GM23338 (cell line): ENCODE measurements around the gene ZSWIM9. TPM values are rescaled to one million over a fixed set of nuclear protein-coding genes. Genes with fewer than 3 reads are reported as not detected.

Experiments used
- ATAC-seq: fragments of 200-7000 bp; cut with Tn5 transposase; 3 replicates; pipeline ENCODE4 v1.9.1; 2020
- DNase-seq: peaks from one replicate; pipeline ENCODE4 v3.0.0-alpha.2; 2015; ENCODE audit warnings: low spot score
- H2AFZ ChIP-seq: fragments of 200-600 bp; sonication (generic); 2 replicates; pipeline ENCODE4 v1.8.0; 2016; ENCODE audit warnings: antibody characterized with exemption, mild to moderate bottlenecking, moderate library complexity
- H3F3A ChIP-seq: fragments of 200-600 bp; sonication (generic); replicated peaks from 2 replicates; pipeline ENCODE4 v1.8.0; 2017; ENCODE audit warnings: antibody characterized with exemption, mixed run types, low read depth
- H3K27ac ChIP-seq: fragments of 200-600 bp; sonication (generic); 2 replicates; pipeline ENCODE4 v1.6.1; 2016; ENCODE audit warnings: low read depth
- H3K27me3 ChIP-seq: fragments of 200-600 bp; sonication (generic); 2 replicates; pipeline ENCODE4 v1.8.0; 2016; ENCODE audit warnings: mild to moderate bottlenecking, mixed run types, moderate library complexity; ENCODE audit not compliant: insufficient read depth
- H3K36me3 ChIP-seq: fragments of 200-600 bp; sonication (generic); 2 replicates; pipeline ENCODE4 v1.8.0; 2016; ENCODE audit warnings: mild to moderate bottlenecking; ENCODE audit not compliant: insufficient read depth
- H3K4me1 ChIP-seq: fragments of 200-600 bp; sonication (generic); 2 replicates; pipeline ENCODE4 v1.8.0; 2016; ENCODE audit warnings: mild to moderate bottlenecking, moderate library complexity; ENCODE audit not compliant: insufficient read depth
- H3K4me2 ChIP-seq: fragments of 200-600 bp; sonication (generic); 2 replicates; pipeline ENCODE4 v1.7.1; 2017; ENCODE audit warnings: mixed run types
- H3K4me3 ChIP-seq: fragments of 200-600 bp; sonication (generic); 2 replicates; pipeline ENCODE4 v1.6.1; 2016; ENCODE audit warnings: mixed run types
- H3K79me2 ChIP-seq: fragments of 200-600 bp; sonication (generic); replicated peaks from 2 replicates; pipeline ENCODE4 v1.8.0; 2017; ENCODE audit warnings: mild to moderate bottlenecking; ENCODE audit not compliant: insufficient read depth
- H3K9me2 ChIP-seq: fragments of 200-600 bp; sonication (generic); 2 replicates; pipeline ENCODE4 v1.8.0; 2017; ENCODE audit not compliant: insufficient read depth
- H4K20me1 ChIP-seq: fragments of 200-600 bp; sonication (generic); replicated peaks from 2 replicates; pipeline ENCODE4 v1.8.0; 2017; ENCODE audit warnings: mild to moderate bottlenecking; ENCODE audit not compliant: insufficient read depth
- H3K27ac Mint-ChIP-seq: 2 replicates; pipeline ENCODE4 v1.8.0; 2020; ENCODE audit warnings: inconsistent platforms, mild to moderate bottlenecking, moderate library complexity, mixed read lengths
- H3K27me3 Mint-ChIP-seq: 3 replicates; pipeline ENCODE4 v1.8.0; 2022; ENCODE audit warnings: low read depth, mild to moderate bottlenecking, moderate library complexity, mixed read lengths, inconsistent platforms; ENCODE audit not compliant: insufficient read depth, poor library complexity
- H3K36me3 Mint-ChIP-seq: 3 replicates; pipeline ENCODE4 v1.8.0; 2021; ENCODE audit warnings: low read depth, mild to moderate bottlenecking, inconsistent platforms, moderate library complexity, mixed read lengths
- H3K4me1 Mint-ChIP-seq: 3 replicates; pipeline ENCODE4 v1.8.0; 2020; ENCODE audit warnings: mild to moderate bottlenecking, inconsistent platforms, mixed read lengths
- H3K4me3 Mint-ChIP-seq: 3 replicates; pipeline ENCODE4 v1.8.0; 2021; ENCODE audit warnings: moderate library complexity, mild to moderate bottlenecking, inconsistent platforms, mixed read lengths
- H3K9me3 Mint-ChIP-seq: 3 replicates; pipeline ENCODE4 v1.8.0; 2020; ENCODE audit warnings: moderate library complexity, mild to moderate bottlenecking, inconsistent platforms, mixed read lengths
- CREB1 ChIP-seq: fragments of 250-450 bp; sonication (Bioruptor Pico); IDR thresholded peaks from 2 replicates; pipeline ENCODE4 v1.5.0; 2020; ENCODE audit warnings: low read depth, mild to moderate bottlenecking, moderate library complexity
- CTCF ChIP-seq, 2 experiments: fragments of 200-600 bp in 1 of 2; sonication (generic) in 1 of 2; conservative IDR thresholded peaks; 2 replicates each; pipeline versions ENCODE4 v1.5.1 to v1.6.1; 2016 to 2017; ENCODE audit warnings: antibody characterized with exemption in 2 of 2, low read depth in 2 of 2, mild to moderate bottlenecking in 2 of 2, moderate library complexity in 1 of 2
- EZH2 ChIP-seq: fragments of 200-600 bp; sonication (generic); IDR thresholded peaks from one replicate; pipeline ENCODE4 v1.8.0; 2017; ENCODE audit warnings: antibody characterized with exemption, mild to moderate bottlenecking, low read depth; ENCODE audit not compliant: unreplicated experiment
- EZH2phosphoT487 ChIP-seq: fragments of 200-600 bp; sonication (generic); IDR thresholded peaks from one replicate; pipeline ENCODE4 v1.8.1; 2018; ENCODE audit warnings: antibody characterized with exemption; ENCODE audit not compliant: unreplicated experiment
- JUNB ChIP-seq: IDR thresholded peaks from one replicate; pipeline ENCODE4 v1.6.1; 2016; ENCODE audit warnings: antibody characterized with exemption; ENCODE audit not compliant: unreplicated experiment
- POLR2AphosphoS5 ChIP-seq: IDR thresholded peaks from 2 replicates; pipeline ENCODE4 v1.6.1; 2016; ENCODE audit warnings: antibody characterized with exemption, low read depth
- REST ChIP-seq: IDR thresholded peaks from one replicate; pipeline ENCODE4 v1.6.1; 2018; ENCODE audit warnings: antibody characterized with exemption; ENCODE audit not compliant: unreplicated experiment
- STAT1 ChIP-seq: IDR thresholded peaks from one replicate; pipeline ENCODE4 v1.6.1; 2016; ENCODE audit warnings: antibody characterized with exemption; ENCODE audit not compliant: unreplicated experiment
- ZNF114 ChIP-seq: fragments of 250-450 bp; sonication (Bioruptor Pico); IDR thresholded peaks from 2 replicates; pipeline ENCODE4 v1.5.0; 2020; ENCODE audit warnings: mild to moderate bottlenecking, moderate library complexity
- ZNF331 ChIP-seq: fragments of 250-450 bp; sonication (Bioruptor Pico); IDR thresholded peaks from 2 replicates; pipeline ENCODE4 v1.5.0; 2020; ENCODE audit warnings: low read depth, mild to moderate bottlenecking, moderate library complexity
- polyA plus RNA-seq: library from polyadenylated mRNA; unstranded; fragments of >200 nt; fragmentation: Nextera tagmentation; extraction: Ambion mirVana; gene quantifications from 2 replicates; pipeline ENCODE4 v1.2.1, GENCODE V29; 2016
- total RNA-seq: library from RNA; depleted of rRNA; stranded (reverse); fragments of >200 nt; shearing (Covaris generic); gene quantifications from 2 replicates; pipeline ENCODE4 v1.2.3, GENCODE V29; 2014
- TF ChIP-seq, protein P1 (sequence below): IDR thresholded peaks from 2 replicates; pipeline ENCODE4 v1.6.1; 2016; ENCODE audit warnings: antibody characterized with exemption

The ZSWIM9 gene
- total and polyA plus RNA-seq, 2 experiments from 2014 or later, result 2.9 to 9.1 TPM

- TF ChIP-seq EZH2, result no peak
- TF ChIP-seq ZNF114 (CRISPR knock-in tag), result no peak
- no peak for TF ChIP-seq JUNB
- TF ChIP-seq, protein P1, sequence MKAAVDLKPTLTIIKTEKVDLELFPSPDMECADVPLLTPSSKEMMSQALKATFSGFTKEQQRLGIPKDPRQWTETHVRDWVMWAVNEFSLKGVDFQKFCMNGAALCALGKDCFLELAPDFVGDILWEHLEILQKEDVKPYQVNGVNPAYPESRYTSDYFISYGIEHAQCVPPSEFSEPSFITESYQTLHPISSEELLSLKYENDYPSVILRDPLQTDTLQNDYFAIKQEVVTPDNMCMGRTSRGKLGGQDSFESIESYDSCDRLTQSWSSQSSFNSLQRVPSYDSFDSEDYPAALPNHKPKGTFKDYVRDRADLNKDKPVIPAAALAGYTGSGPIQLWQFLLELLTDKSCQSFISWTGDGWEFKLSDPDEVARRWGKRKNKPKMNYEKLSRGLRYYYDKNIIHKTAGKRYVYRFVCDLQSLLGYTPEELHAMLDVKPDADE, result no peak
- TF ChIP-seq ZNF331, result no peak
- TF ChIP-seq CTCF (conservative IDR thresholded peaks at IDR 0.05; ENCODE audit: low read depth in 2 of 2), result no peak
- no peak for TF ChIP-seq REST
- TF ChIP-seq POLR2AphosphoS5, result no peak
- TF ChIP-seq EZH2phosphoT487, result no peak
These were observed 32.8 kb downstream of the ZSWIM9 start (continued) for GRCh38 chr19:48203222-48203793.

- no peaks in the 10 kb centered on the region for H3K4me1 Mint-ChIP-seq
- peak; percentile 98 for ATAC-seq
- peaks cover 7% of the 10 kb centered on the region; the same call in 2 of the 3 replicates for H3K9me3 Mint-ChIP-seq
- H3K27ac ChIP-seq, result no peak overlapping the region
- H3K9me2 ChIP-seq, result no peaks in the 10 kb centered on the region
- peak; percentile 100 for DNase-seq
- peak overlapping the region; percentile 53 for H3K4me3 ChIP-seq
- no peaks in the 10 kb centered on the region for H3K36me3 ChIP-seq
- peaks cover 4% of the 10 kb centered on the region for H3F3A ChIP-seq
- no peak overlapping the region for H3K27ac Mint-ChIP-seq
- peaks cover 4% of the 10 kb centered on the region; the same call in 1 of the 3 replicates for H3K36me3 Mint-ChIP-seq
- H4K20me1 ChIP-seq, result no peaks in the 10 kb centered on the region
- H3K4me3 Mint-ChIP-seq, result no peak overlapping the region
- no peaks in the 10 kb centered on the region for H3K79me2 ChIP-seq
- H3K4me2 ChIP-seq, result peak overlapping the region; percentile 73
- peaks cover 4% of the 10 kb centered on the region for H3K27me3 Mint-ChIP-seq
- H2AFZ ChIP-seq, result peak overlapping the region; percentile 4; the same call in 1 of the 2 replicates
- H3K27me3 ChIP-seq, result no peaks in the 10 kb centered on the region
- no peak for TF ChIP-seq CTCF (conservative IDR thresholded peaks at IDR 0.05; ENCODE audit: low read depth in 2 of 2)
- no peak for TF ChIP-seq EZH2
- TF ChIP-seq STAT1, result no peak
- no peak for TF ChIP-seq EZH2phosphoT487
- TF ChIP-seq REST, result no peak
- no peak for TF ChIP-seq ZNF331
- no peak; the same call in 1 of the 2 replicates for TF ChIP-seq CREB1 (CRISPR knock-in tag)
- TF ChIP-seq POLR2AphosphoS5, result peak; percentile 51
- peaks cover 6% of the 10 kb centered on the region for H3K4me1 ChIP-seq
These were observed 33.5 kb downstream of the ZSWIM9 start for GRCh38 chr19:48203794-48204628.
